KMS-11 (cell line): ENCODE measurements around the gene TSPAN9.

ENCODE experiments used
- H2AFZ ChIP-seq: fragments of 200-600 bp; sonication (generic); 2 replicates; pipeline ENCODE4 v1.6.1; 2016; ENCODE audit warnings: antibody characterized with exemption, mixed run types, low read depth
- H3K27ac ChIP-seq: fragments of 200-600 bp; sonication (generic); 2 replicates; pipeline ENCODE4 v1.6.1; 2016; ENCODE audit warnings: mild to moderate bottlenecking, mixed run types
- H3K27me3 ChIP-seq: fragments of 200-600 bp; sonication (generic); 2 replicates; pipeline ENCODE4 v1.6.1; 2017; ENCODE audit warnings: mild to moderate bottlenecking, low read depth, mixed run types, moderate library complexity; ENCODE audit not compliant: insufficient read depth
- H3K36me3 ChIP-seq: fragments of 200-600 bp; sonication (generic); 2 replicates; pipeline ENCODE4 v1.6.1; 2017; ENCODE audit warnings: mild to moderate bottlenecking, mixed run types; ENCODE audit not compliant: insufficient read depth
- H3K4me1 ChIP-seq: fragments of 200-600 bp; sonication (generic); 2 replicates; pipeline ENCODE4 v1.6.1; 2016; ENCODE audit warnings: mild to moderate bottlenecking, low read depth, mixed run types; ENCODE audit not compliant: poor library complexity, severe bottlenecking
- H3K4me2 ChIP-seq: fragments of 200-600 bp; sonication (generic); 2 replicates; pipeline ENCODE4 v1.7.0; 2016; ENCODE audit warnings: mild to moderate bottlenecking, mixed run types
- H3K4me3 ChIP-seq: fragments of 200-600 bp; sonication (generic); IDR thresholded peaks from 2 replicates; pipeline ENCODE4 v1.6.1; 2017; ENCODE audit warnings: low read depth, low read length, mixed read lengths; ENCODE audit not compliant: insufficient read depth
- H3K79me2 ChIP-seq: fragments of 200-600 bp; sonication (generic); 2 replicates; pipeline ENCODE4 v1.6.1; 2016; ENCODE audit warnings: low read depth, mixed run types; ENCODE audit not compliant: insufficient read depth
- H3K9ac ChIP-seq: fragments of 200-600 bp; sonication (generic); 2 replicates; pipeline ENCODE4 v1.6.1; 2016; ENCODE audit warnings: mild to moderate bottlenecking, mixed run types
- H4K20me1 ChIP-seq: fragments of 200-600 bp; sonication (generic); 2 replicates; pipeline ENCODE4 v1.6.1; 2016; ENCODE audit warnings: mild to moderate bottlenecking, mixed run types; ENCODE audit not compliant: insufficient read depth
- TF ChIP-seq, protein P1 (sequence below): fragments of 200-600 bp; sonication (generic); conservative IDR thresholded peaks from 2 replicates; pipeline ENCODE4 v1.6.1; 2017; ENCODE audit warnings: low read depth, mild to moderate bottlenecking, antibody characterized with exemption, low read length, moderate library complexity, mixed read lengths

Gene TSPAN9

DNA sequence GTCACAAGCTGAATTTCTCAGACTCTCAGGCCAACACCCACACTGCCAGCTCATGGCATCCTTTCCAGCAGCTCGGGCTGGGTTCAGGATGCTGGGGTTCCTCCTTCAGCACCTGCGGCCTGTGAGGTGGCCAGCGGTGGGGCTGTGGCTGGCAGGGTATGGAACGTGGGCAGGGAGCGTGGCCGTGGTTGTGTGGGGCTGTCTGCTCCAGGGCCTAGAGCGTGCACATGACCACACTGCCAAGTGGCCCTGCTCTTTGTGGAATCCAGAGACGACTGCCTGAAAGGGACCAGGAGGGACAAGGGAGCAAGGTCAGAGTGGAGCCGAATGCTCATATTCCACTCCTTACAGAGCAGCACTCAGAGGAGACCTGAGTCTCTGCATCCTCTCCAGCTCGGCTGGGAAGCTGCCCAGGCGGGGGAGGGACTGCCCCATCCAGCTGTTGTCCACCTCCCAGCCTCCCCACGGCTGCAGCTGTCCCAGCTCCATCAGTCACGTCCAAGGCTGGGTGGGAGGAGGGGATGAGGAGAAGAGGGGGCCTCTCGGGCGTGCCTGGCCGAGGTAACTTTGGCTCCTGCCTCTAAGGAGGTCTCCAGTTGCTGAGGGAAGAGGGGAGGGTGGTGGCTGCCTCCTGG, 71.3 kb downstream of the TSPAN9 start:
- Histone ChIP-seq H2AFZ (no peak overlapping the region), H3K4me2 (no peak overlapping the region), H3K79me2 (no peaks in the 10 kb centered on the region), H3K27ac (no peak overlapping the region), H4K20me1 (no peaks in the 10 kb centered on the region), H3K4me3 (no peak overlapping the region), H3K4me1 (no peaks in the 10 kb centered on the region), H3K27me3 (no peaks in the 10 kb centered on the region), H3K36me3 (no peaks in the 10 kb centered on the region), H3K9ac (no peak overlapping the region)
- TF ChIP-seq, protein P1, sequence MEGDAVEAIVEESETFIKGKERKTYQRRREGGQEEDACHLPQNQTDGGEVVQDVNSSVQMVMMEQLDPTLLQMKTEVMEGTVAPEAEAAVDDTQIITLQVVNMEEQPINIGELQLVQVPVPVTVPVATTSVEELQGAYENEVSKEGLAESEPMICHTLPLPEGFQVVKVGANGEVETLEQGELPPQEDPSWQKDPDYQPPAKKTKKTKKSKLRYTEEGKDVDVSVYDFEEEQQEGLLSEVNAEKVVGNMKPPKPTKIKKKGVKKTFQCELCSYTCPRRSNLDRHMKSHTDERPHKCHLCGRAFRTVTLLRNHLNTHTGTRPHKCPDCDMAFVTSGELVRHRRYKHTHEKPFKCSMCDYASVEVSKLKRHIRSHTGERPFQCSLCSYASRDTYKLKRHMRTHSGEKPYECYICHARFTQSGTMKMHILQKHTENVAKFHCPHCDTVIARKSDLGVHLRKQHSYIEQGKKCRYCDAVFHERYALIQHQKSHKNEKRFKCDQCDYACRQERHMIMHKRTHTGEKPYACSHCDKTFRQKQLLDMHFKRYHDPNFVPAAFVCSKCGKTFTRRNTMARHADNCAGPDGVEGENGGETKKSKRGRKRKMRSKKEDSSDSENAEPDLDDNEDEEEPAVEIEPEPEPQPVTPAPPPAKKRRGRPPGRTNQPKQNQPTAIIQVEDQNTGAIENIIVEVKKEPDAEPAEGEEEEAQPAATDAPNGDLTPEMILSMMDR: no peak

DNA sequence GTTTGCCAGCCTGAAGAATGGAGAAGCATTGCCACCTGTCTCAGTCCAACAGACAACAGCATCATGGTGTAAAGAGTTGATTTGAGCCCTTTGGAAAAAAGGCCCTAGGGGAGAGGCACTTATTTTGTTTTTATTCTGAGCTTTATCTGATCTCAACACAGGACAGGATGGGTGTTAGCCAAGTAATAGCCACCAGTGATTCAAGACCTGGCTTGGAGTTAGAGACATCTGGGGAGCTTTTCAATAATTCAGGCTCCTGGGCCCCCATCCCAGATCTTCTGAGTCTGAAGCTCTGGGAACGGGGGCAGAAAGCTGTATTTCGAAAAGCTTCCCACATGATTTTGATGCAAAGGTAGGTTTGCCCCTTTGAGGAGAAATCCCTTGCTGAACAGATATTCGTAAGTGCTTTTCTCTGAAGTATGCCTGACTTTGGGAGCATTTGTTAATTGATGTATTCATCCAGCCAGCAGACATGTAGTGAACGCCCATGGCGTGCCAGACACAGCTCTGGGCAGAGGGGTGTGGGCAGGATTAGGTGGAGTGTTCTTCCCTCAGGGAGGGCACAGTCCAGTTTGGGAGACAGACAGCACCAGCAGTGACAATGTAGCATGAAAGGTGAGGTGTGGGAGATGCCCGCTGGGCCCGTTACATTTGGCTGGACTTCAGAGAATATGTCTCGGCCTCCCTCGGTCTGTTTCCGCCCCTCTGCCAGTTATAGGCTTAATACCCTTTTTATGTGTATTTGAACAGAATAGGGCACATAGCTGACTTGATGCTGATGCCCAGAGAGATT, 72.5 kb downstream of the TSPAN9 start:
- H3K36me3 ChIP-seq: no peaks in the 10 kb centered on the region
- no peak overlapping the region for H3K4me3 ChIP-seq
- H3K4me2 ChIP-seq: no peak overlapping the region
- no peak overlapping the region for H3K9ac ChIP-seq
- H3K27ac ChIP-seq: no peak overlapping the region
- TF ChIP-seq, protein P1: no peak
- no peaks in the 10 kb centered on the region for H4K20me1 ChIP-seq
- H3K4me1 ChIP-seq: no peaks in the 10 kb centered on the region
- H3K79me2 ChIP-seq: no peaks in the 10 kb centered on the region
- H2AFZ ChIP-seq: no peak overlapping the region
- no peaks in the 10 kb centered on the region for H3K27me3 ChIP-seq

DNA sequence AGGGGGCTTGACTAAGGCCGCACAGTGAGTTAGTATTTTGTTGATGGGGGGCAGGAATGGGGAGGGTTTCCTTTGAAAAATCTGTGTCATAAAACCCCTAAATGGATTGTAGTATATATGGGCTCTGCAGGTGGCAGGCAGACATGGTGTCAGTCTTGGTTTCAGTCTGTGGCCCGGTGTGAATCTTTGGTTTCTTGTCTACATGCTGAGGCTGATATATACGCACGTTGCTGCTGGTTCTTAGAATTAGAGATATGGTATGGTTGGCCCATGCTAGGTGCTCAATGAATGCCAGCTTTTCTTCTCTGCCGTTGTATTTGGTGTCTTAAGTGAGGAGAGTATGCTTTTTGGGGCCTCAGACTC, 73.1 kb downstream of the TSPAN9 start:
- Histone ChIP-seq H3K9ac (no peak overlapping the region), H3K27ac (no peak overlapping the region), H3K27me3 (no peaks in the 10 kb centered on the region), H2AFZ (no peak overlapping the region), H4K20me1 (no peaks in the 10 kb centered on the region), H3K79me2 (no peaks in the 10 kb centered on the region), H3K4me3 (no peak overlapping the region), H3K4me1 (no peaks in the 10 kb centered on the region), H3K36me3 (no peaks in the 10 kb centered on the region), H3K4me2 (no peak overlapping the region)
- TF ChIP-seq, protein P1: no peak

DNA sequence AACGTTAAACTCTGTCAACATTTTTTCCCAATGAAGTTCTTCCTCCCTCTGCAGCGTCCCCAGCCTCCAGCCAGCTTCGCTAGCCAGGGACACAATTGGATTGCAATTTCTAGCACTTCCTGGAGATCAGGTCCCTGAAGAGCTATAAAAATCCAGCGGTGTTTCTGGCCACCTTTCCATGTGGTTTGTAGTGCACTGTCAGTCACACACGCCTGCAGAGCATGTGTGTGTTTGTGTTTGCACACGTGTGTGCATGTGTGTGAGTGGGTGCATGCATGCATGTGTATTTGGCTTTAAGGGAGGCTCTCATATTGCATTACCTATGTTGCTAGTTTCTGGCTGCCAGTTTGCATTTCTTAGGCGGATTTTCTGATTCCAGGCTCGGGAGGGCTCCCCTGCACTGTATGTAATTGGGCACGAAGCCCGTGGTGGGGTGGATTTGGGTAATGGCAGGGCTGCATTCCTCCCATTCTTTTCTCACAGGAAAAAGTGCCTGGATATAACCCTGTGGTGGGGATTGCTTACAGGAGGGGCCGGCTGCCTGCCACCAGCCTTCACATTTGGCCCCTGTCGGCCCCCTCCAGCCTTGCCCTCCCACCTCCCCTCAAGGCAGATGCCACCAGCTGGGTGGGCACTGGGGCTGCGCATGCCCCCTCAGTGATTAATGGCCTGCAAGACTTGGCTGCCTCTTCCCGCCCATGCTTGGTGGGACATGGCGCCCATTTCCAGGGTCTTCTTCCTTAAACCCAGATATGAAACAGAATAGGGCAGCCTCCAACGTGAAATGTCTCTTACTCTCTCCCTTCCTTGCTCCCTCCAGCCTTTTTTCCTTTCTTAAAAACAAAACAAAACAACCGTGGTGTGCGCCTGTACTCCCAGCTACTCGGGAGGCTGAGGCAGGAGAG, 74.0 kb downstream of the TSPAN9 start:
- no peaks in the 10 kb centered on the region for H4K20me1 ChIP-seq
- H3K79me2 ChIP-seq: no peaks in the 10 kb centered on the region
- H3K27ac ChIP-seq: no peak overlapping the region
- no peaks in the 10 kb centered on the region for H3K27me3 ChIP-seq
- no peak overlapping the region for H3K4me2 ChIP-seq
- no peaks in the 10 kb centered on the region for H3K4me1 ChIP-seq
- no peak overlapping the region for H2AFZ ChIP-seq
- no peak overlapping the region for H3K4me3 ChIP-seq
- TF ChIP-seq, protein P1: no peak
- H3K9ac ChIP-seq: no peak overlapping the region
- H3K36me3 ChIP-seq: no peaks in the 10 kb centered on the region
